Calu3 (cell line): ENCODE results near the gene SECISBP2. TPM values are rescaled to one million over a fixed set of nuclear protein-coding genes. Genes with fewer than 3 reads are reported as not detected.

Experiments
- BruUV-seq: library from RNA; stranded (reverse); fragments of 400-500 nt; replicated peaks from 2 replicates; lab custom pipeline; 2021; lab: Mats Ljungman, UMichigan
- CTCF ChIA-PET: fragments of 300-600 bp; sonication (Branson Sonifier 250); formaldehyde crosslinking; loops from one replicate; lab custom pipeline; 2022; ENCODE audit warnings: antibody characterized with exemption; lab: Charles Lee
- DNase-seq: peaks from one replicate; pipeline ENCODE4 v3.0.0; 2022
- H3K27ac Mint-ChIP-seq: one replicate; pipeline ENCODE4 v1.8.0; 2022; ENCODE audit warnings: mixed read lengths; ENCODE audit not compliant: unreplicated experiment
- H3K27me3 Mint-ChIP-seq: one replicate; pipeline ENCODE4 v1.8.0; 2022; ENCODE audit warnings: mixed read lengths; ENCODE audit not compliant: unreplicated experiment
- H3K36me3 Mint-ChIP-seq: one replicate; pipeline ENCODE4 v1.8.0; 2022; ENCODE audit warnings: mild to moderate bottlenecking, moderate library complexity, mixed read lengths; ENCODE audit not compliant: insufficient read depth, unreplicated experiment
- H3K4me1 Mint-ChIP-seq: one replicate; pipeline ENCODE4 v1.8.0; 2022; ENCODE audit warnings: mild to moderate bottlenecking, low read depth, mixed read lengths; ENCODE audit not compliant: unreplicated experiment
- H3K4me3 Mint-ChIP-seq: one replicate; pipeline ENCODE4 v1.8.0; 2022; ENCODE audit warnings: mild to moderate bottlenecking, low read depth, moderate library complexity, mixed read lengths; ENCODE audit not compliant: unreplicated experiment
- H3K9me3 Mint-ChIP-seq: one replicate; pipeline ENCODE4 v1.8.0; 2022; ENCODE audit warnings: low read depth, mixed read lengths; ENCODE audit not compliant: unreplicated experiment
- CTCF ChIP-seq: fragments of 200-600 bp; IDR thresholded peaks from one replicate; pipeline ENCODE4 v1.8.0; 2022; ENCODE audit warnings: antibody characterized with exemption; ENCODE audit not compliant: unreplicated experiment
- intact Hi-C: fragments of 100-400 bp; cut with micrococcal nuclease; formaldehyde crosslinking; loops from one replicate; pipeline ENCODE4 v1.10.0; 2022; ENCODE audit not compliant: unreplicated experiment
- total RNA-seq: library from RNA; stranded (reverse); gene quantifications from 2 replicates; pipeline ENCODE4 v1.2.3, GENCODE V29; 2022

Gene SECISBP2
- total RNA-seq, 1 experiment from 2014 or later: 27.8 TPM

DNA sequence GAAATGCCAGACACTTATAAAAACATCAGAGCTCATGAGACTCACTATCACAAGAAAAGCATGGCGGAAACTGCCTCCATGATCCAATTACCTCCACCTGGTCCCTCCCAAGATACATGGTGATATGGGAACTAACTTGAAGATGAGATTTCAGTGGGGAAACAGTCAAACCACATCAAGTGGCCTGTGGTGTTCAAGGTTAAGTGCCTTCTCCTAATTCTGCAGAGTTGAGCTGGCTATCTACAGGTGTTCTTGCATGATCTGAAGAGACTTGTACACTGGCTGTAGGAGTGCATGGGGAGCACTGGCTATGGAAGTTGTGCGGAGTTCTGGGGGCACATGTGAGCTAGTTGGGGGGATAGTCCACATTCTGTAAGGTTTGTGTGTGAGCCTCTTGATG, 41.3 kb upstream of the SECISBP2 start:
- H3K36me3 Mint-ChIP-seq: no peaks in the 10 kb centered on the region
- no peaks in the 10 kb centered on the region for H3K27me3 Mint-ChIP-seq
- intact Hi-C loops: loop anchor here (5.0 kb wide), 2 partner anchors 275 to 685 kb away; no protein-coding TSS in a partner anchor
- no TSS peak for BruUV-seq
- no peak for DNase-seq
- no peak overlapping the region for H3K4me3 Mint-ChIP-seq
- H3K9me3 Mint-ChIP-seq: peaks cover 12% of the 10 kb centered on the region
- no peaks in the 10 kb centered on the region for H3K4me1 Mint-ChIP-seq
- TF ChIP-seq CTCF: no peak
- no peak overlapping the region for H3K27ac Mint-ChIP-seq
- CTCF ChIA-PET: no interaction called here

DNA sequence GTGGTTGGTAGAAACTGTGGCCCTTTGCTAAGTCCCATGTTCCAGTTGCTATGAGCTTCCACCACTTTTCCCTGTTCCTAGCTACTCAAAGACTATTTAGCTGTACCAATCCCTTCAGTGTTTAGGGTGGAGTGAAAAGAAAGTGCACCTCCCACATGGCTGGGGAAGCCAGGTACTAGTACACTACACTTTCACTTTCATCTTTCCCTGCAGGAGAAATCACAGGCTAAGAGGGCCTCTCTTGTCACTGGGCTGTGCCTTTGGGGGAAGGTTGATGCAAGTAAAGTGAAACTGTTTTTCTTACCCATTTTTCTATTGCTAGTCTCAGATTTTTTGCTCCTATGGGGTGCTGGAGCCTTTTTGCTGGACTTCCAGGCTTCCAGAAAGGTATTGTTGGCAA, 40.8 kb upstream of the SECISBP2 start:
- TF ChIP-seq CTCF: no peak
- CTCF ChIA-PET: no interaction called here
- Mint-ChIP-seq H3K4me1 (no peaks in the 10 kb centered on the region), H3K9me3 (peaks cover 12% of the 10 kb centered on the region), H3K27me3 (no peaks in the 10 kb centered on the region), H3K36me3 (no peaks in the 10 kb centered on the region), H3K4me3 (no peak overlapping the region), H3K27ac (no peak overlapping the region)
- no TSS peak for BruUV-seq
- DNase-seq: peak; percentile 2
- intact Hi-C loops: loop anchor here (5.0 kb wide), 2 partner anchors 275 to 685 kb away; no protein-coding TSS in a partner anchor

DNA sequence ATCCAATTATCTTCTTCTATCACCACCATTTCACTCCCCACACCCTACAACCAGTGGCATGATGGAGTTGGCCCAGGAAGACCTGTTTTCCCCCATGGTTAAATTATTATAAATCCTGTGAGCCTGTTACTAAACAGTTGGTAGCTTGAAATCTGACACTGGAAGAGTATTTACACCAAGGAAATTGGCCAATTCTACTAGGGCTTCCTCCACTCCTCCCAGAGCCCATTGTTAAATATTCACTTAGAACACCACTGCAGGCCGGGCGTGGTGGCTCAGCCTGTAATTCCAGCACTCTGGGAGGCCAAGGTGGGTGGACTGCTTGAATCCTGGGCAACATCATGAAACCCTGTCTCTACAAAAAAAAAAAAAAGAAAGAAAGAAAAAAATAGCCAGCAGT, 39.7 kb upstream of the SECISBP2 start:
- H3K27ac Mint-ChIP-seq: no peak overlapping the region
- no peaks in the 10 kb centered on the region for H3K4me1 Mint-ChIP-seq
- intact Hi-C loops: loop anchor here (5.0 kb wide), 2 partner anchors 276 to 686 kb away; no protein-coding TSS in a partner anchor
- TF ChIP-seq CTCF: no peak
- peak; percentile 22 for DNase-seq
- H3K27me3 Mint-ChIP-seq: no peaks in the 10 kb centered on the region
- BruUV-seq: no TSS peak
- H3K4me3 Mint-ChIP-seq: no peak overlapping the region
- CTCF ChIA-PET: interaction anchor here (0.9 to 1.5 kb wide), 6 partner anchors 70 to 278 kb away, joined by 3 to 11 read pairs (median 4); no protein-coding TSS in a partner anchor
- H3K9me3 Mint-ChIP-seq: peaks cover 5% of the 10 kb centered on the region
- no peaks in the 10 kb centered on the region for H3K36me3 Mint-ChIP-seq

DNA sequence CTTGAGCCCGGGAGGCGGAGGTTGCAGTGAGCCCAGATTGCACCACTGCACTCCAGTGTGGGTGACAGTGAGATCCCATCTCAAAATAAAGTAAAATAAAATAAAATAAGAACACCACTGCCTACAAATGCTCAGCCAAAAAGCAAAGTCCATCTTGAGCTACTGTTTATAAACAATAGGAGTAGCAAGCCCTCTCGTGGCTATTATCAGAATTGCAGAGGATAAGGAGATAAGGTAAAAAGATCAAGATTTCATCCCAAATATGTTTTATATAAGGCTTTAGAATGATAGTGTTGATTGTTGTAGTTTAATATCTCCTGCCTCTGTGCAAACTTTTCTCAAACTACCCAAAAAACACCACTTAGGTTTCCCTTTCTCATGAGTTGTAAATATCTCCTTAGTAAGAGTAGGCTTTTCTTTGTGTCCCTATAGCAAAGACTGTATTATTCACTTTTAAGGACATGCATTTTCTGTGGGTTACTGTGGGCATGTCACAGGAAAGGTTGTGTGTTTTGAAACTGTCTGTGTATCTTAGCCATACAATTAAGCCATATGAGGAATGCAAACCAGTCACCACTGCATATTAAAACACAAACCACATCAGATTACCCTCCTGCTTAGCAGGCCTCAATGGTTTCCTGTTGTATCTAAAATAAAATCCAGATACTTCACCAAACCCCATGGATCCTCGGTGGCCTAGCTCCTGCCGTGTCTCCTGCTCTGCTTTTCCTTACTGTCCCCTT, 39.1 kb upstream of the SECISBP2 start:
- no peak overlapping the region for H3K27ac Mint-ChIP-seq
- no peaks in the 10 kb centered on the region for H3K36me3 Mint-ChIP-seq
- CTCF ChIA-PET: interaction anchor here (0.9 to 1.5 kb wide), 6 partner anchors 70 to 278 kb away, joined by 3 to 11 read pairs (median 4); no protein-coding TSS in a partner anchor
- TF ChIP-seq CTCF: peak; percentile 20
- H3K9me3 Mint-ChIP-seq: peaks cover 5% of the 10 kb centered on the region
- H3K4me3 Mint-ChIP-seq: no peak overlapping the region
- H3K27me3 Mint-ChIP-seq: no peaks in the 10 kb centered on the region
- no TSS peak for BruUV-seq
- DNase-seq: peak; percentile 12
- intact Hi-C loops: loop anchor here (5.0 kb wide), 2 partner anchors 277 to 687 kb away; no protein-coding TSS in a partner anchor
- no peaks in the 10 kb centered on the region for H3K4me1 Mint-ChIP-seq
